Heart right ventricle (tissue), 16 donors: ENCODE measurements around the gene MBNL1. TPM values are rescaled to one million over a fixed set of nuclear protein-coding genes. Genes with fewer than 3 reads are reported as not detected.

Experiments
- ATAC-seq, 8 donors: fragments of 200-7000 bp; cut with Tn5 transposase; one replicate each; pipeline ENCODE4 v1.9.1; 2020; ENCODE audit warnings: mild to moderate bottlenecking in 8 of 8, moderate library complexity in 8 of 8, moderate number of reproducible peaks in 1 of 8
- DNase-seq, 2 donors: peaks; one replicate each; pipeline ENCODE4 v3.0.0-alpha.2; 2020
- H3K27ac ChIP-seq, 10 donors: fragments of 200-600 bp; sonication (generic) in 2 of 10; one replicate each; pipeline versions ENCODE4 v1.5.0 to v1.8.0; 2020 to 2022; ENCODE audit warnings: mild to moderate bottlenecking in 3 of 10
- H3K27me3 ChIP-seq, 7 donors: fragments of 200-600 bp; one replicate each; pipeline ENCODE4 v1.8.0; 2021 to 2022; ENCODE audit warnings: mild to moderate bottlenecking in 2 of 7
- H3K36me3 ChIP-seq, 9 donors: fragments of 200-600 bp; sonication (generic) in 1 of 9; one replicate each; pipeline versions ENCODE4 v1.5.0 to v1.8.0; 2020 to 2022; ENCODE audit warnings: mild to moderate bottlenecking in 2 of 9
- H3K4me1 ChIP-seq, 9 donors: fragments of 200-600 bp; sonication (generic) in 1 of 9; one replicate each; pipeline versions ENCODE4 v1.5.0 to v1.8.0; 2020 to 2022; ENCODE audit warnings: mild to moderate bottlenecking in 4 of 9
- H3K4me3 ChIP-seq, 10 donors: fragments of 200-600 bp; sonication (generic) in 2 of 10; one replicate each; pipeline versions ENCODE4 v1.5.0 to v1.8.0; 2020 to 2022; ENCODE audit warnings: mild to moderate bottlenecking in 7 of 10, moderate library complexity in 2 of 10
- H3K9me3 ChIP-seq, 11 donors: fragments of 200-600 bp in 10 of 11; sonication (generic) in 2 of 11; one replicate each; pipeline versions ENCODE4 v1.5.0 to v1.8.0; 2013 to 2022; ENCODE audit warnings: mild to moderate bottlenecking in 2 of 11, control low read depth in 1 of 11, moderate library complexity in 1 of 11
- WGBS, 2 donors: extraction: QIAGEN DNeasy Blood & Tissue Kit; methylation state at CpG; one replicate each; pipeline ENCODE4 v1.1.7; 2013; ENCODE audit warnings: inconsistent platforms in 1 of 2; 5-methylcytosine and 5-hydroxymethylcytosine counted together
- intact Hi-C, 10 donors: fragments of 100-400 bp; cut with DNase I; formaldehyde crosslinking; loops; one replicate each; pipeline versions ENCODE4 v1.11.1 to v1.14.2; 2022
- polyA plus RNA-seq, 2 donors: library from polyadenylated mRNA; stranded (reverse); fragments of 200-250 nt; gene quantifications; one replicate each; pipeline ENCODE4 v1.2.3, GENCODE V29; 2013
- total RNA-seq, 10 donors: library from RNA; stranded (reverse); fragmentation: NEBNext Ultra II Directional in 3 of 10; extraction: Animal tissue kit (Norgen Biotek cat#: 25700) in 3 of 10; gene quantifications; one replicate each; pipeline versions ENCODE4 v1.2.1 to v1.2.4, GENCODE V29; 2021 to 2023
- TF ChIP-seq, protein P1 (sequence below), 9 donors: fragments of 200-600 bp; sonication (generic) in 2 of 9; IDR thresholded peaks; one replicate each; pipeline versions ENCODE4 v1.5.0 to v1.8.0; 2021 to 2022; ENCODE audit warnings: antibody characterized with exemption in 9 of 9, mild to moderate bottlenecking in 5 of 9, moderate library complexity in 1 of 9
- donor health status: Arrhythmogenic right ventricular cardiomyopathy.
- donor health status: ischemic (EF 13 %, LVEDD 7.1; RV severe dilation, severe dysfunction).
- donor health status: healthy with polysubstance abuse.
- donor health status: DM: no; HTN: yes; CAD: no.
- donor health status: DM: no; HTN: no; CAD: no.
- donor health status: ischemic (EF 25% LVEDD 6.9; RV normal size, moderate dysfunction).
- donor health status: ischemic (EF 25% LVEDD 5.7; RV mildly dilated, moderate dysfunction).
- donor health status: healthy.
- donor health status: DM: yes; HTN: yes; CAD: no.
- donor health status: Ischemic cardiomyopathy.
- donor health status: ischemic (EF 35%, LVEDD 5.7; RV mildly dilated, moderate dysfunction).
- donor health status: nonischemic (EF 11% LVEDD 7.7; RV severe dilation, severe dysfunction).
- donor health status: DM: yes; HTN: yes; CAD: no.
- donor health status: PGD.
- donor health status: ischemic (EF 29% LVEDD 5.4; RV normal size, mild dysfunction).
- donor health status: nonischemic (EF 23%, LVEDD 6.1; RV moderate dilation, normal function).

Gene MBNL1
- total and polyA plus RNA-seq, 12 donors: 33.1 to 236 (median 189) TPM

- H3K4me1 ChIP-seq: peaks cover 2 to 98% (median 85%) of the 10 kb centered on the region in 9 donors
- no peaks in the 10 kb centered on the region for H3K27me3 ChIP-seq
- no peak overlapping the region for H3K4me3 ChIP-seq
- 53 to 62% methylated on average over 5 of the region's 5 CpGs for WGBS, 2 donors
- no peak for DNase-seq
- peak overlapping the region; percentile 4 to 71 (median 59) for H3K27ac ChIP-seq
- intact Hi-C loops: no loop called here
- no peaks in the 10 kb centered on the region for H3K36me3 ChIP-seq
- H3K9me3 ChIP-seq: no peaks in the 10 kb centered on the region
- ATAC-seq: peak in 3 of 8 donors; percentile 22 to 60 (median 48)
- TF ChIP-seq, protein P1, sequence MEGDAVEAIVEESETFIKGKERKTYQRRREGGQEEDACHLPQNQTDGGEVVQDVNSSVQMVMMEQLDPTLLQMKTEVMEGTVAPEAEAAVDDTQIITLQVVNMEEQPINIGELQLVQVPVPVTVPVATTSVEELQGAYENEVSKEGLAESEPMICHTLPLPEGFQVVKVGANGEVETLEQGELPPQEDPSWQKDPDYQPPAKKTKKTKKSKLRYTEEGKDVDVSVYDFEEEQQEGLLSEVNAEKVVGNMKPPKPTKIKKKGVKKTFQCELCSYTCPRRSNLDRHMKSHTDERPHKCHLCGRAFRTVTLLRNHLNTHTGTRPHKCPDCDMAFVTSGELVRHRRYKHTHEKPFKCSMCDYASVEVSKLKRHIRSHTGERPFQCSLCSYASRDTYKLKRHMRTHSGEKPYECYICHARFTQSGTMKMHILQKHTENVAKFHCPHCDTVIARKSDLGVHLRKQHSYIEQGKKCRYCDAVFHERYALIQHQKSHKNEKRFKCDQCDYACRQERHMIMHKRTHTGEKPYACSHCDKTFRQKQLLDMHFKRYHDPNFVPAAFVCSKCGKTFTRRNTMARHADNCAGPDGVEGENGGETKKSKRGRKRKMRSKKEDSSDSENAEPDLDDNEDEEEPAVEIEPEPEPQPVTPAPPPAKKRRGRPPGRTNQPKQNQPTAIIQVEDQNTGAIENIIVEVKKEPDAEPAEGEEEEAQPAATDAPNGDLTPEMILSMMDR (IDR thresholded peaks at IDR 0.05): no peak
Observed at GRCh38 chr3:152291238-152291637, 22.5 kb downstream of the MBNL1 start.

DNA sequence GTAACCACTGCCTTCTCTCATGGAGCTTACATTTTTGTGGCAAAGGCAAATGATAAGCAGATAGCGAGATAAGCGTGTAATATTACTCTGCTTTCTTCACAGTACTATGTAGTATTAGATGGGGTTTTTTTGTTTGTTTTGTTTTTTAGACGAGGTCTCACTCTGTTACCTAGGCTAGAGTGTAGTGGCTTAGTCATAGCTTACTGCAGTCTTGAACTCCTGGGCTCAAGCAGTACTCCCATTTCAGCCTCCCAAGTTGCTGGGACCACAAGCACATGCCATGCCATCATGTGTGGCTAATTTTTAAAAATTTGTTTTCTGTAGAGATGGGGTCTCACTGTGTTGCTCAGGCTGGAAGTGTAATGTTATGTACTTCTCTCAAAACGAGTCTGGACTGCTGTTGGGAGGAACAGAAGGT, 22.9 kb downstream of the MBNL1 start:
- Histone ChIP-seq H3K27ac (peak overlapping the region in 9 of 10 donors; percentile 4 to 71 (median 59)), H3K36me3 (no peaks in the 10 kb centered on the region), H3K4me3 (no peak overlapping the region), H3K9me3 (no peaks in the 10 kb centered on the region), H3K27me3 (no peaks in the 10 kb centered on the region), H3K4me1 (peaks cover 2 to 100% (median 87%) of the 10 kb centered on the region in 9 donors)
- ATAC-seq: peak in 6 of 8 donors; percentile 24 to 71 (median 40)
- intact Hi-C loops: no loop called here
- TF ChIP-seq, protein P1 (IDR thresholded peaks at IDR 0.05): no peak
- 68 to 70% methylated on average over 4 of the region's 4 CpGs for WGBS, 2 donors
- DNase-seq: no peak

DNA sequence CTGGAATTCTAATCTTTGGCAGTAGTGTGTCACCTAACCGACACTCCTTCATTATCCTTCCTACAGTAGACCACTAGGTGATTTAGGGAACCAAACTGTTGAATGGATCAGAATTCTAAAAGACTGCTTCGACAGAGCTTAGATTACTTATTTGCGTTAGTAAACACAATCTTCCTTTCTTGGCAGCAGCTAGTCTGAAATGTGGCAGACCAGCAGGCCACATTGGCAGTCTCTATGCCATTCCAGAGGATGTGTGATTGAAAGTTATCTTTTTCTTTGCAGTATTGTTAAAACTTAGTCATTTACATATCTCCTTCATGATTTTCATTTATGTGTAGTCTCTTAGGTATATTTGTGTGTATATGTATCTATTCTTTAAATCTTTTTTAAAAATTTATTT, 23.6 kb downstream of the MBNL1 start:
- Histone ChIP-seq H3K4me3 (no peak overlapping the region), H3K27ac (peak overlapping the region in 9 of 10 donors; percentile 4 to 71 (median 59)), H3K27me3 (no peaks in the 10 kb centered on the region), H3K36me3 (no peaks in the 10 kb centered on the region), H3K4me1 (peaks cover 3 to 100% (median 86%) of the 10 kb centered on the region in 9 donors), H3K9me3 (no peaks in the 10 kb centered on the region)
- intact Hi-C loops: no loop called here
- DNase-seq (no peak), ATAC-seq (peak in 3 of 8 donors; percentile 36 to 56 (median 49))
- WGBS, 2 donors: 51 to 60% methylated on average over 3 of the region's 3 CpGs
- TF ChIP-seq, protein P1 (IDR thresholded peaks at IDR 0.05): no peak

- ATAC-seq: no peak
- intact Hi-C loops: no loop called here
- DNase-seq: no peak
- H3K27me3 ChIP-seq: no peaks in the 10 kb centered on the region
- no peaks in the 10 kb centered on the region for H3K36me3 ChIP-seq
- no peaks in the 10 kb centered on the region for H3K9me3 ChIP-seq
- WGBS, 2 donors: 73 to 77% methylated on average over 1 of the region's 1 CpG
- H3K4me3 ChIP-seq: no peak overlapping the region
- peaks cover 5 to 100% (median 86%) of the 10 kb centered on the region in 9 donors for H3K4me1 ChIP-seq
- TF ChIP-seq, protein P1 (IDR thresholded peaks at IDR 0.05): no peak
- peak overlapping the region in 3 of 10 donors; percentile 59 to 71 (median 68) for H3K27ac ChIP-seq
Observed at GRCh38 chr3:152293347-152294006, 24.7 kb downstream of the MBNL1 start.
